Neural cell (in vitro differentiated cells): ENCODE results near the gene TMPRSS2. TPM values are rescaled to one million over a fixed set of nuclear protein-coding genes. Genes with fewer than 3 reads are reported as not detected.

ENCODE experiments used
- H2AFZ ChIP-seq: fragments of 200-600, 300-800 bp; sonication (generic), shearing (Covaris generic); 2 replicates; pipeline ENCODE4 v1.6.0; 2014; ENCODE audit warnings: low read depth, mild to moderate bottlenecking, antibody characterized with exemption, low read length, moderate library complexity
- H3F3A ChIP-seq: fragments of 200-600 bp; shearing (Covaris generic); 2 replicates; pipeline ENCODE4 v1.6.1; 2016; ENCODE audit warnings: mild to moderate bottlenecking, moderate library complexity, mixed read lengths, antibody characterized with exemption, low read length; ENCODE audit not compliant: insufficient read depth, poor library complexity, severe bottlenecking
- H3K27ac ChIP-seq: fragments of 200-600, 300-800 bp; sonication (generic), shearing (Covaris generic); 2 replicates; pipeline ENCODE4 v1.5.1; 2014; ENCODE audit warnings: mild to moderate bottlenecking, low read length, moderate library complexity
- H3K27me3 ChIP-seq: fragments of 300-800, 200-600 bp; sonication (generic), shearing (Covaris generic); 2 replicates; pipeline ENCODE4 v1.6.0; 2014; ENCODE audit warnings: mild to moderate bottlenecking, low read depth, low read length, moderate library complexity; ENCODE audit not compliant: insufficient read depth
- H3K36me3 ChIP-seq: fragments of 300-800, 200-600 bp; sonication (generic), shearing (Covaris generic); 2 replicates; pipeline ENCODE4 v1.5.1; 2014; ENCODE audit warnings: mild to moderate bottlenecking, antibody characterized with exemption, low read length, moderate library complexity; ENCODE audit not compliant: insufficient read depth
- H3K4me2 ChIP-seq: fragments of 300-800, 200-600 bp; sonication (generic), shearing (Covaris generic); 2 replicates; pipeline ENCODE4 v1.6.0; 2014; ENCODE audit warnings: mild to moderate bottlenecking, low read length
- H3K4me3 ChIP-seq: fragments of 300-800, 200-600 bp; sonication (generic), shearing (Covaris generic); 2 replicates; pipeline ENCODE4 v1.5.1; 2014; ENCODE audit warnings: mild to moderate bottlenecking, low read length, moderate library complexity
- H3K79me2 ChIP-seq: fragments of 200-600 bp; shearing (Covaris generic); replicated peaks from 2 replicates; pipeline ENCODE4 v1.6.0; 2014; ENCODE audit warnings: mild to moderate bottlenecking, low read length, moderate library complexity; ENCODE audit not compliant: insufficient read depth
- H3K9ac ChIP-seq: fragments of 300-800, 200-600 bp; sonication (generic), shearing (Covaris generic); 2 replicates; pipeline ENCODE4 v1.6.1; 2016; ENCODE audit warnings: mild to moderate bottlenecking, low read length, mixed read lengths
- H3K9me2 ChIP-seq: fragments of 200-600 bp; shearing (Covaris generic); 2 replicates; pipeline ENCODE4 v1.6.1; 2016; ENCODE audit warnings: mild to moderate bottlenecking, low read length, mixed read lengths; ENCODE audit not compliant: insufficient read depth
- H3K9me3 ChIP-seq: fragments of 200-600, 300-800 bp; sonication (generic), shearing (Covaris generic); 2 replicates; pipeline ENCODE4 v1.6.1; 2016; ENCODE audit warnings: mild to moderate bottlenecking, mixed run types, low read length, moderate library complexity, mixed read lengths
- H4K20me1 ChIP-seq: fragments of 200-600 bp; shearing (Covaris generic); 2 replicates; pipeline ENCODE4 v1.6.1; 2016; ENCODE audit warnings: mild to moderate bottlenecking, mixed run types; ENCODE audit not compliant: insufficient read depth
- CTCF ChIP-seq: fragments of 450-650 bp; IDR thresholded peaks from 2 replicates; pipeline ENCODE4 v1.5.1; 2014; ENCODE audit warnings: antibody characterized with exemption, mild to moderate bottlenecking, moderate library complexity; ENCODE audit not compliant: poor library complexity, severe bottlenecking
- EP300 ChIP-seq: fragments of 450-650 bp; conservative IDR thresholded peaks from 2 replicates; pipeline ENCODE4 v1.6.1; 2014; ENCODE audit warnings: antibody characterized with exemption, mild to moderate bottlenecking, moderate library complexity; ENCODE audit not compliant: poor library complexity, severe bottlenecking
- EZH2 ChIP-seq: fragments of 200-600, 300-800 bp; shearing (Covaris generic), sonication (generic); IDR thresholded peaks from 2 replicates; pipeline ENCODE4 v1.6.1; 2014; ENCODE audit warnings: antibody characterized with exemption, low read length, borderline replicate concordance, mild to moderate bottlenecking; ENCODE audit not compliant: insufficient read depth, poor library complexity, severe bottlenecking
- MXI1 ChIP-seq: fragments of 450-650 bp; conservative IDR thresholded peaks from 2 replicates; pipeline ENCODE4 v1.6.1; 2014; ENCODE audit warnings: antibody characterized with exemption, mild to moderate bottlenecking; ENCODE audit not compliant: poor library complexity, severe bottlenecking
- POLR2AphosphoS5 ChIP-seq: IDR thresholded peaks from 2 replicates; pipeline ENCODE4 v1.6.1; 2012
- RAD21 ChIP-seq: fragments of 450-650 bp; conservative IDR thresholded peaks from 2 replicates; pipeline ENCODE4 v1.6.1; 2014; ENCODE audit warnings: antibody characterized with exemption, mild to moderate bottlenecking, moderate library complexity
- SMC3 ChIP-seq: fragments of 450-650 bp; conservative IDR thresholded peaks from 2 replicates; pipeline ENCODE4 v1.6.1; 2014; ENCODE audit warnings: antibody characterized with exemption, mild to moderate bottlenecking, moderate library complexity; ENCODE audit not compliant: poor library complexity
- TAF1 ChIP-seq: IDR thresholded peaks from 2 replicates; pipeline ENCODE4 v1.6.1; 2012; ENCODE audit warnings: low read depth
- polyA plus RNA-seq: library from polyadenylated mRNA; depleted of rRNA; stranded (reverse); fragments of >200 nt; gene quantifications from 2 replicates; pipeline ENCODE4 v1.2.3, GENCODE V29; 2014
- TF ChIP-seq, protein P1 (sequence below): IDR thresholded peaks from 2 replicates; pipeline ENCODE4 v1.6.1; 2012; ENCODE audit warnings: borderline replicate concordance

Gene TMPRSS2
- polyA plus RNA-seq, 1 donor from 2014 or later, result not detected

GRCh38 chr21:41526478-41527087 lies 18.6 kb upstream of the TMPRSS2 start:
- Histone ChIP-seq H3K4me3 (no peak overlapping the region), H3K9me2 (no peaks in the 10 kb centered on the region), H3K79me2 (no peaks in the 10 kb centered on the region), H2AFZ (no peak overlapping the region), H3K36me3 (no peaks in the 10 kb centered on the region), H3K9ac (no peak overlapping the region), H3K27ac (no peak overlapping the region), H3K4me2 (no peak overlapping the region), H4K20me1 (no peaks in the 10 kb centered on the region), H3K27me3 (no peaks in the 10 kb centered on the region), H3F3A (no peaks in the 10 kb centered on the region), H3K9me3 (no peaks in the 10 kb centered on the region)
- TF ChIP-seq TAF1 (no peak), EP300 (no peak), MXI1 (no peak), POLR2AphosphoS5 (no peak), SMC3 (no peak), CTCF (no peak), EZH2 (no peak), RAD21 (no peak)
- TF ChIP-seq, protein P1, sequence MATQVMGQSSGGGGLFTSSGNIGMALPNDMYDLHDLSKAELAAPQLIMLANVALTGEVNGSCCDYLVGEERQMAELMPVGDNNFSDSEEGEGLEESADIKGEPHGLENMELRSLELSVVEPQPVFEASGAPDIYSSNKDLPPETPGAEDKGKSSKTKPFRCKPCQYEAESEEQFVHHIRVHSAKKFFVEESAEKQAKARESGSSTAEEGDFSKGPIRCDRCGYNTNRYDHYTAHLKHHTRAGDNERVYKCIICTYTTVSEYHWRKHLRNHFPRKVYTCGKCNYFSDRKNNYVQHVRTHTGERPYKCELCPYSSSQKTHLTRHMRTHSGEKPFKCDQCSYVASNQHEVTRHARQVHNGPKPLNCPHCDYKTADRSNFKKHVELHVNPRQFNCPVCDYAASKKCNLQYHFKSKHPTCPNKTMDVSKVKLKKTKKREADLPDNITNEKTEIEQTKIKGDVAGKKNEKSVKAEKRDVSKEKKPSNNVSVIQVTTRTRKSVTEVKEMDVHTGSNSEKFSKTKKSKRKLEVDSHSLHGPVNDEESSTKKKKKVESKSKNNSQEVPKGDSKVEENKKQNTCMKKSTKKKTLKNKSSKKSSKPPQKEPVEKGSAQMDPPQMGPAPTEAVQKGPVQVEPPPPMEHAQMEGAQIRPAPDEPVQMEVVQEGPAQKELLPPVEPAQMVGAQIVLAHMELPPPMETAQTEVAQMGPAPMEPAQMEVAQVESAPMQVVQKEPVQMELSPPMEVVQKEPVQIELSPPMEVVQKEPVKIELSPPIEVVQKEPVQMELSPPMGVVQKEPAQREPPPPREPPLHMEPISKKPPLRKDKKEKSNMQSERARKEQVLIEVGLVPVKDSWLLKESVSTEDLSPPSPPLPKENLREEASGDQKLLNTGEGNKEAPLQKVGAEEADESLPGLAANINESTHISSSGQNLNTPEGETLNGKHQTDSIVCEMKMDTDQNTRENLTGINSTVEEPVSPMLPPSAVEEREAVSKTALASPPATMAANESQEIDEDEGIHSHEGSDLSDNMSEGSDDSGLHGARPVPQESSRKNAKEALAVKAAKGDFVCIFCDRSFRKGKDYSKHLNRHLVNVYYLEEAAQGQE, result no peak

DNA sequence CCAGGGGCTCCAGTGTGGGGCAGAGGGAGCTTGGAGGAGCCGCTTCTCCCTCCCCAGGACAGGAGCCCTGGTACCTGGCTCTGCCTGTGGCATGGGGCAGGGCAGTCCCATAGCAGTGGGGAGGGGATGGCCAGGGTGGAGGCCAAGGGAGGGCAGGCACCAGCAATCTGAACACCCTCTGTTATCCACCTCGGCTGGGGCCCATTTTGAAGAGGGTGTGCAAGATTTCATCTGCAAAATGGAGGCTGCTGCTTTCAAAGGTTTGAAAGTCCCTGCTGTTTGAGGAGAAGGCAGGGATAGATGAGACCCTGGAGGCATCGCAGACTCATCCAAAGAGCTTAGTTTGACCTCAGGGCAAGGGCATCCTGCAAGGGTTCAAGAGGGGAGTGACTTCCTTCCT lies 15.2 kb upstream of the TMPRSS2 start:
- H3K36me3 ChIP-seq, result no peaks in the 10 kb centered on the region
- H2AFZ ChIP-seq, result no peak overlapping the region
- H3K9ac ChIP-seq, result no peak overlapping the region
- no peaks in the 10 kb centered on the region for H3K9me3 ChIP-seq
- H3K79me2 ChIP-seq, result no peaks in the 10 kb centered on the region
- TF ChIP-seq RAD21 (no peak), EZH2 (no peak), TAF1 (no peak), SMC3 (no peak), MXI1 (no peak), CTCF (no peak), EP300 (no peak), POLR2AphosphoS5 (no peak)
- TF ChIP-seq, protein P1, result no peak
- H3K4me2 ChIP-seq, result no peak overlapping the region
- no peaks in the 10 kb centered on the region for H4K20me1 ChIP-seq
- H3K9me2 ChIP-seq, result no peaks in the 10 kb centered on the region
- H3F3A ChIP-seq, result no peaks in the 10 kb centered on the region
- no peak overlapping the region for H3K27ac ChIP-seq
- H3K4me3 ChIP-seq, result no peak overlapping the region
- H3K27me3 ChIP-seq, result no peaks in the 10 kb centered on the region
